HG03095 (cell line): ENCODE data around the gene TNP2.
A peak's percentile ranks its signal among the peaks of the same experiment; 100 is the strongest.

ENCODE experiments used
- ATAC-seq: cut with Tn5 transposase; IDR thresholded peaks from one replicate; pipeline ENCODE4 v1.9.1; 2021; ENCODE audit warnings: moderate library complexity; ENCODE audit not compliant: unreplicated experiment

Gene TNP2

DNA sequence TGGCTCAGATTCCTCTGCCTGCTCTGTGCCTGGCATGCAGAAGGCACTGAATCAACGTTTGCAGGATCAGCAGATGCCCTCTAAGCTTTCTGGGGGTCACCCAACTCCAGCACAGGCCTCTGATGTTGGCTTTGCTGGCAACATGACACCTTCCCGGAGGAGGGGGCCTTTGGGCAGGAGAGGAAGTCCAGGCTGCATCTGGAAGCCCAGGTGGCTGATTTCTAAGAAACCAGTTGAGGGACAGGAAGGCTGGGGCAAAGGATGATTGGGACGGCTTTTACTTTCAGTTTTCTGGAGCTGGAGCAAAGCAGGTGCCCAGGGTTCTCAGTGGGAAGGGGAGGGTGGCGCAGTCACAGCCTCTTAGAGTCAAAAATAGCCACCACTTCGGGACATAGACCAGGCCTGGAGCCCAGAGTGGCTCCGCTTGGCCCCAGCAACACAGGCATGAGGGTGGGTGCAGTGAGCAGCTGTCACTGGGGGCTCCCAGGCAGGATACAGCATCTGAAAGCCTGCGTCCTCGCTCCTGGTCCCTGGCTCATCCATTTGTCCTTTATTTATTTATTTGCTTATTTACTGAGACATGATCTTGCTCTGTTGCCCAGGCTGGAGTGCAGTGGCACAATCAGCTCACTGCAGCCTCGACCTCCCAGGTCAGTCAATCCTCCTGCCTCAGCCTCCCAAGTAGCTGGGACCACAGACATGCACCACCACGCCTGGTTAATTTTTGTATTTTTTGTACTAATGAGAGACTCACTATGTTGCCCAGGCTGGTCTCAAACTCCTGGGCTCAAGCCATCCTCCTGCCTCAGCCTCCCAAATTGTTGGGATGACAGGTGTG, 28.3 kb downstream of the TNP2 start:
- no peak for ATAC-seq

DNA sequence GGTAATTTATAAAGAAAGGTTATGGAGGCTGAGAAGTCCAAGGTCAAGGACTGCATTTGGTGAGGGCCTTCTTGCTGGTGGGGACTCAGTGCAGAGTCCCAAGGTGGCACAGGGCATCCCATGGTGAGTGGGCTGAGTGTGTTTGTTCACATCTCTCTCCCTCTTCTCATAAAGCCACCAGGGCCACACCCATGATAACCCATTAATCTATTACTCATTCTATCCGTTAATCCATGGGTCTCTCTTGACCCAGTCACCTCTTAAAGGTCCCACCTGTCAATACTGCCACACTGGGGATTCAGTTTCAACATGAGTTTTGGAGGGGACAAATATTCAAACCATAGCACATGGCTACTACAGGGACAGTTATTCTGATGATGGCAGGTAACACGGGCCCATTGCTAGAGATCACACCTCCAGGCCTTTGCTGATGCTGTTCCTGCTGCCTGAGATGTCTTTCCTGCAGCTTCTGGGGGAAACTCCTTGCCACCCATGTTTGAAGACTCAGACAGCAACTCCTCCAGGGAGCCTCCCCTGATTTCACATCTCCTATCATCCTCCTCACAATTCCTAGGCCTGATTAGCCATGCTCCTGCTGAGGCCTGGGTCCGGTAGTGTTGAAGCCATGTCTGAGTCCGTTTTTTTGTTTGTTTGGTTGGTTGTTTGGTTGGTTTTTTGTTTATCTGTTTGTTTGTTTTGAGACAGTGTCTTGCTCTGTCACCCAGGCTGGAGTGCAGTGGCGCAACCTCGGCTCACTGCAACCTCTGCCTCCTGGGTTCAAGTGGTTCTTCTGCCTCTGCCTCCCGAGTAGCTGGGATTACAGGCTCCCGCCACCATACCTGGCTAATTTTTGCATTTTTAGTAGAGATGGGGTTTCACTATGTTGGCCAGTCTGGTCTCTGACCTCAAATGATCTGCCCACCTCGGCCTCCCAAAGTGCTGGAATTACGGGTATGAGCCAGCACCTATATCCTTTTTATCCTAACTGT, 29.2 kb downstream of the TNP2 start:
- no peak for ATAC-seq

DNA sequence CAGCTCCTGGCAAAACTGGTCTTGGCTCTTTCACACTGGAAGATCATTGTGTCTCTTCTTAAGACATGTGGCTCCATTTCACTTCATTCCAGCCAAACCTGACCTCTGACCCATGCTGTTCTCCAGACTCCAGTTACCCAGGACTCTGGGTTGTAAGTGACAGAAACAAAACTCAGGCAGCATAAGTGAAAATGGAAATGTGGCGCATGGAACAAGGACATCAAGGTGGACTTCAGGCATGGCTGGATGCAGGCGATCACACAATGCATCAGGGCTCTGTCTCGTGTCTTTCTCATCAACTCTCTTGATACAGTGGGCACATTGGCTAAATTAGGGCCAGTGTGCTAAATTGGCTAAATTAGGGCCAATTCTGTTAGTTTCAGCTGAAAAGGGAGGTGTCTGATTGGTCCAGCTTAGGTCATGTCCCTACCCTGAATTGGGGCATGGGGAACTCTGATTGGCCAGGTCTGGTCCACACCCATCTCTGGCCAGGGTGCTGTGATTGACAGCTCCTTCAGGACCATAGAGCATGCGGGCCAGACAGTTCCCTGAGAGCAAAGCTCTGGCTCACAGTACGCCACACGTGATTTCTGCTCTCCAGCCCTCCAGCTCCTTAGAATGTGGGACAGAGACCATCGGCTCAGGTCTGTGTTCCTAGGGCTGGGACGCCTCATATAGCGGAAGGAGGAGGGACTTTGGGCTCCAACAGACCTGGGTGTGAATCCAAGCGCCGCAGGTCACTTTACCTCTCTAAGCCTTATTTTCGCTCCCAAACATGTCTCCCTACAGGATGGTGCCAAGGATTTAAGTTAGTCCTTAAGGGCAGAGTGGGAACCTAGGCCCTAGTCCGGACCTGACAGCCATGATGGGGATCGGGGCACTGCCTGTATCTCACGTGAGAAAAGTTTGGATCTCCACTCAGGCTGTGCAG, 30.6 kb downstream of the TNP2 start:
- ATAC-seq: no peak

DNA sequence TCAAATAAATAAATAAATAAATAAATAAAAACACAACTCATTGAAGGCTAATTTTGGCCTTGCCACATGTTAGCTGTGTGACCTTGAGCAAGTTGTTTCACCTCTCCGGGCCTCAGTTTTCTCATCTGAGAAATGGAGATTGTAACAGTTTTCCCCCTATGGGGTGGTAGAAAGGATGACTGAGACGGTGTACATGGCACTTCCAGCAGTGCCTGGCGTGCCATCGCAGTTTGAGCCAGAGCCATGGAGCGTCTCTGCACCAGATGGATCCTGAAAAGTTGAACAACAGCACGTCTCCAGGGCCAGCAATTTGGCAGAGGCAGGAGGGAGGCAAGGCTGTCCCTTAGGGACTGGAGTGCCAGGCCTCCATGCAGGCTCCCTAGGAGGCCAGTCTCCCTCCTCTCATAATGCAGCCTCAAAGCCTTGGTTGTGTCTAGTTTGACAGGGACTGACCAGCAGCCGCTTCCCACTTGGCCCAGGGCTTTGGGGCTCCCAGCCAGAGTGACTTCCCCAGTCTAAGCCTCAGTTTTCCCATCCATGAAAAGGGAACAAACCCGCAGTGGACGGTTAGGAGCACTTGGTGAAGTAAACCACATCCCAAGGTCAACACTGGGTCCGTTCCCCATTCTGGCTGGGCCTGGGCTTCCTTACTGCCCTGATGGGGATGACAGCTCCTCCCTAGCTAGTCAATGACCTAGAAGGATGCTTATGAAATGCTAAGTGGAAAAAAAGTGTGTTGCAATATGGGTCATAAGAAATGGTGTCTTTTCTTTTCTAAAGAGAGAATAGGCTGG, 32.5 kb downstream of the TNP2 start:
- no peak for ATAC-seq

- ATAC-seq: no peak
Observed at GRCh38 chr16:11235703-11235991, 33.5 kb downstream of the TNP2 start.

- ATAC-seq: no peak
Observed at GRCh38 chr16:11234884-11235702, 34.0 kb downstream of the TNP2 start.

GRCh38 chr16:11233727-11234376, 35.3 kb downstream of the TNP2 start:
- ATAC-seq: no peak

DNA sequence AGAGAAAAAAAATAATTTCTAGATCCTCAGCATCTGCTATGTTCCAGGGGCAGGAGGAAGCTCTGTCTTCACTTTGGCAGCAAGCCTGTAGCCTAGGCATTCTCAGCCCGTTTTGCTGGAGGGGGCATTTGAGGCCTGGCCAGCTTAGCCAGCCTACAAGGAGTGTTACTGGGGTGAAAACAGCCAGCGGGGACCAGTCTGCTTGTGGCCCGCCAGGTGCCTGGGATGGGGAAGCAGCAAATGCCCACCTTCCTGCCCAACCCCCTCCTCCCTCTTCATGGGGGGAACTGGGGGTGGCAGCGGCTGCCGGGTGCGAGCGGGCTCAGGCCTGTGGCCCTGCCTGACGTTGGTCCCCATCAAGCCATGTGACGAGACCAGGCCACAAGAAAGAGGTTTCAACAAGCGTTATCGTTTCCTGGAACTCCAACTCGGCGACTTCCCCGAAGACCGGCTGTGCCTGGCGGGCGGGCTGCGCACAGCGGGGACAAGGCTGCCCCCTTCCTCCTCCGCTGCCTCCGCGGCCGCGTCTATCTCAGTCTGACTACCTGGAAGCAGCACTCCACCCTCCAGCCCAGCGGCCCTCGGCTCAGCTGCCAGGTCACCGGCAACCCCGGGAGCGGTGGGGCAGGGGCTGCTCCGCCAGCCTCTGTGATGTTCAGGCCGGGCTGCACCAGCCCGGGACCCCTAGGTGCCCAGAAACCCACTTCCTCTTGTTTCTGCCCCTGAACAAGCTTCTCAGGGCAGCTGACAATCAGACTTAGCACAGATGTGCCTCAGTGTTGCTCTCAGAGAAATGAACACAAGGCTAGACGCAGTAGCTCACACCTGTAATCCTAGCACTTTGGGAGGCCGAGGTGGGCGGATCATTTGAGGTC, 36.0 kb downstream of the TNP2 start:
- ATAC-seq: no peak

DNA sequence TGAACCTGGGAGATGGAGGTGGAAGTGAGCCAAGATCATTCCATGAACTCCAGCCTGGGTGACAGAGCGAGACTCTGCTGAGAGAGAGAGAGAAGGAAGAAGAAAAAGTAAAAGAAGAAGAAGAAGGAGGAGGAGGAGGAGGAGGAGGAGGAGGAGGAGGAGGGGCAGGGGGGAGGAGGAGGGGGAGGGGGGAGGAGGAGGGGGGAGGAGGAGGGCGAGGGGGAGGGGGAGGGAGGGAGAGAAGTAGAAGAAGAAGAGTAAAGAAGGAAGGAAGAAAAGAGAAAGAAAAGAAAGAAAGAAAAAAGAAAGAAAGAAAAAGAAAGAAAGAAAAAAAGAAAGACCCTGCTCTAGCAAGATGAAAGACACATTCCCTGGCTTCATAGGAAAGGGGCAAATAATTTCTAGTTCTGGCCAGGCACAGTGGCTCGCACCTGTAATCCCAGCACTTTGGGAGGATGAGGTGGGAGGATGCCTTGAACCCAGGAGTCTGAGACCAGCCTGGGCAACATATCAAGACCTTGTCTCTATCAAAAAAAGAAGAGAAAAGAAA, 36.7 kb downstream of the TNP2 start:
- no peak for ATAC-seq

DNA sequence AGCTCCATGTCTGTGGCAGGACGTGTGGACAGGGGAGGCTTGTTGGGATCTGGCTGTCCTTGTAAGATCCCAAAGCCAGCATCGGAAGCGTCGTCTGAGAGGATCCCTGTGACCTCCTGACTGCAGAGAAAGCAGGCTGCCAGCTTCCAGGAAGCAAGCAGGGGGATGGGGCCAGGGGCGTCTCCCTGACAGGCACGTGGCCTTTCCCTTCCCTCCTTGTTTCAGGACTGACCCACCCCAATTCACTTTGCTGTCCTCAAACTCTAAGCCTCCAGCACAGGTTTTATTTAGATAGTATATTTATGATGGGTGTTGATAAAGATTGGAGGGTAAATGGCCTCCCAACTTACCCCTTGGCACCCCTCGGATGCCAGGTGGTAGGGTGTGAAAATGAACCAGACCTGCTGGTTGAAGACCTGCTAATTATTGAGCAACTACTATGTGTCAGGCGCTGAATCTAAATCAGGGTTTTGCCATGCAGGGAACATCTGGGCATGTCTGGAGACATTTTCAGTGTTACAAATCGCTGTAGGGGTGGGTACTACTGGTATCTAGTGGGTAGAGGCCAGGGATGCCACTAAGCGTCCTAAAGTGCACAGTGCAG, 37.7 kb downstream of the TNP2 start:
- no peak for ATAC-seq

- ATAC-seq: no peak
Observed at GRCh38 chr16:11229906-11230305, 39.2 kb downstream of the TNP2 start.

DNA sequence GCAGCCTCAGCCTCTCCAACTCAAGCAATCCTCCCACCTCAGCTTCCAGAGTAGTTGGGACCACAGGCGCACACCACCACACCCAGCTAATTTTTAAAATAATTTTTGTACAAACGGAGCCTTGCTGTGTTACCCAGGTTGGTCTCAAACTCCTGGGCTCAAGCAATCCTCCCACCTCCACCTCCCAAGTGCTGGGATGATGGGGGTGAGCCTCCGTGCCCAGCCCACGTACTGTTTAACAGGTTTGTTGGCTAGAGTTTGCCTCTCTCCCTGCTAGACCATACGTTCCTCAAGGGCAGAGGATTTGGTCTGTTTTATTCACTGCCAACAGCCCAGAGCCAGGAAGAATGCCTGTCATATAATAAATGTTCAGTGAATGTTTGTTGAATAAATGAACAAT, 39.7 kb downstream of the TNP2 start:
- ATAC-seq: no peak

GRCh38 chr16:11225677-11226549, 43.2 kb downstream of the TNP2 start:
- no peak for ATAC-seq

DNA sequence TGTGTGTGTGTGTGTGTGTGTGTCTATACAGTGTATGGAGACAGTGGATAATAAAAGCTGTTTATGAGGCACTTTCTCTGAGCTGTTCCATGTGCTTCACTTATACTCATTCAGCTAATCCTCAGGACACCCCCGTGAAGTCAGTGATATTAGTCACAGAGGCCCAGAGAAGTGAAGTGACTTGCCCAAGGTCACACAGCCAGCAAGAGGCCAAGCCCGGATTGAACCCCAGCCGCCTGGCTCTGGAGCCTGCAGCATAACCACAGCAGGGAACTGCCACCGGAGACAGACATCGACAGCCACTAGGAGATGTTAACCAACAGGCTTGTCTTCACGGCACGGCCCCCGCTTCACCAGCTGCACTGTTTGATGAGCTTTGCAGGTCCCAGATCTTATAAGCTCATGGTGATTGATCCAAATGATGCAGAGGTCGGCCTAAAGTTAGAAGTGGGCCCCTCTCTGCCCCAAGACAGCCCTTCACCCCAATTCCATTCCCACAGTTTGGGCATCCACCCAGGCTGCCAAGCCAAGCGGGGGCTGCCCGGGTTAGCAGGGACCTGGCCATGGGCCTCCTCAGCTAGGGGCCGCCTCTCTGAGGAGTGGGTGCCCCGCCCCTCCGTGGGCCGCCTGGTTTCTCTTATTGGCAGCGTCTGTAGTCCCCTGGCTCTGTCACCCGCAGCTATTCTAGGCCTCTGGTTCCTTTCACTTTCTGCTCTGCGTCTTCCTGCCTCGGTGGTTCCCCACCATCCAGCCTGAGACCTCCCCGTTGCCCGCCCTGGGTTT, 44.0 kb downstream of the TNP2 start:
- peak; percentile 79 for ATAC-seq

- ATAC-seq: no peak
Observed at GRCh38 chr16:11224096-11224893, 44.8 kb downstream of the TNP2 start.
